ENCODE data around the gene RHBDF1.

- TF ChIP-seq POLR2A (IDR thresholded peaks at IDR 0.05; ENCODE audit: low read depth, low read length) (no peak), TAF1 (IDR thresholded peaks at IDR 0.05; ENCODE audit: low read depth, low read length) (no peak), POLR2AphosphoS5 (IDR thresholded peaks at IDR 0.05; ENCODE audit: low read depth, low read length) (no peak)
These were observed 29.7 kb downstream of the RHBDF1 start for GRCh38 chr16:42691-43090.
